Limb (tissue), 2 donors: Measurements from ENCODE around the gene KCNK17.

Source experiments
- DNase-seq, 2 donors: peaks; one replicate each; pipeline ENCODE4 v3.0.0-alpha.2; 2016; ENCODE audit errors: extremely low spot score in 2 of 2

KCNK17 gene

DNA sequence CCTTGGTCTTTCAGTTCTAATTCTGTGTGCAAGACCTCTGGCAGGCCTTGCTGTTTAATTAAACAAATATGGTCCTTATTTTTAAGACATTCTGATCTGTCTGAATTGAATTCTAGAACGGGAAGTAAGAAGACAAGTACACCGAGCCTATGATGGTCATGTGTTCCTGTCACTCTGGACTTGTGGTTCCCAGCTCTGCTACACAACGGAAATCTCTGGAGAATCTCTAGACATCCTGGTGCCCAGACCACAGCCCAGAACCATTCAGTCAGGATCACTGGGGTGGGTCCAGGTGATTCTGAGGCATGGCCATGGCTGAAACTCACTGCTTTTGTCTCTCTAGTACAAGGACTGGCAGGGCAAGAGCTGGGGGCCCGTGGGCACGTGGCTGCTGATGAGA lies 24.2 kb upstream of the KCNK17 start:
- no peak for DNase-seq

- DNase-seq, result no peak
Observed at GRCh38 chr6:39335780-39336545, 21.7 kb upstream of the KCNK17 start.

DNA sequence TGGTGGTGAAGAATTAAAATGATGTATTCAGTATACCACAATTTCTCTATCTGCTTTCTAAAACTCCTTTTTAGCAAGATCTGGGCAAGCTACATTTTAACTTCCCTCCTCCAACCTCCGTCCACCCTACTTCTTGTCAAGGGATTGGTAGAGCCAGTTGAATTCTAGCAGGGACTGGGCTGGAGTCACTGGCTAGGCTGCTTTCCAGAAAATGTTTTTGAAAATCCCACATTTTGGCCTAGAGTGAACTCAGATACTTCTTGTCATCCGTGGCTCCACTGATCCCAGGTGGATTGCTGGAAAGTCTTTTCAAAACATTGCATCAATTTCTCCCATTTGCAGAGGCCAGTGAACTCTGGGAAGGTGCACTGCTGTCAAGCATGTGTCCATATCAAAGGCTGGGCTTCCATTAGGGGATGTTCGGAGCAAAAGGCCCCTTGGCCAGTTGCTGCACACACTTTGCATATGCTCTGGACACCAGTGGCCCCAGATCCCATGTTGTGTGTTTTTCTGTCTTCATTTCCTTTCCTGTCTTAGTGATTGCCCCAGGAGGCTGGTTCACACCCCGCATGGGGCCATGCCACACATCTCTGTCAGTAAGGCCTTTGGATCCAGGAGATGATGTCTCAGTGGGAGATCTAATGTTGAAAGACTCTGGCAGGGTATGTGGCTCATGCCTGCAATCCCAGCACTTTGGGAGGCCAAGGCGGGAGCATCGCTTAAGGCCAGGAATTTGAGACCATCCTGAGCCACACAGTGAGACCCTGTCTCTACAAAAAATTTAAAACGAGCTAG lies 19.6 kb upstream of the KCNK17 start:
- DNase-seq, result no peak

DNA sequence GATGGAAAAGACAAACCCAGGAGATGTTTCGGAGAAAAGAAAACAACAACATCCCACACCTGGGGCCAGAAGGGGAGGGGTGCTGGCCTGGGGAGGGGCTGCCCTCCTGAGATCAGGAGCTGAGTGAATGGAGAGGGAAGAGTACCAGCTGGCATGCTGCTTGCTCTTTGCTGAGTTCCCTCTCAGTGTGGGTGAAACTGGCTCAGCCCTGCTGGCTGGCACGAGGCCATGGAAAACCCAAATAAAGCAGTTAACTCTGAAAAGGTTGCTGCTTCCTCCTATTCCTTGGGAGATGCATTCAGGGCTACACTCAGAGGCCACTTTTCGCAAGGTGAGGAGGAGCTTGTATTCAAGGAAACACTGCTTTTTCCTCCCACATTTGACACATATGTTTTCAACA lies 16.3 kb upstream of the KCNK17 start:
- DNase-seq, result no peak

DNA sequence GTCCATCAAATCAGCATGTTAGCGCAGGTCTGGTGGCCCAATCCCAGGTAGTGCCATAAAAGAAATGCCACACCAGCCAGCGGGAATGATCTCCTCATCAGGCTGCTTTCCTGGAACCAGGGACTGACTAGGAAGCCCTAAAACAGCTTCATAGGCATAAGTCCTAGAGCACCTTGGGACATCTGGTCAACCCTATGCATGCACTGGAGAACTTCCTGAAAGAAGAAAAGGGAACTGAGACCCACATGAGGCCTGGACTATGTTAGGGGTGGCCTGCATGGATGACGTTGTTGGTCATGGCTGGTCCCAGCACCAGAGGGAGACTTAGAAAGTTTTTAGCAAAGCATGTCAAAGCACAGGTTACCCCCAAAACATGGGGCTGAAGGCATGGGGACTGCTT lies 15.8 kb upstream of the KCNK17 start:
- DNase-seq, result no peak

GRCh38 chr6:39328066-39328465 lies 13.8 kb upstream of the KCNK17 start:
- DNase-seq, result no peak

- DNase-seq, result no peak
Observed at GRCh38 chr6:39327507-39327906, 13.3 kb upstream of the KCNK17 start.

DNA sequence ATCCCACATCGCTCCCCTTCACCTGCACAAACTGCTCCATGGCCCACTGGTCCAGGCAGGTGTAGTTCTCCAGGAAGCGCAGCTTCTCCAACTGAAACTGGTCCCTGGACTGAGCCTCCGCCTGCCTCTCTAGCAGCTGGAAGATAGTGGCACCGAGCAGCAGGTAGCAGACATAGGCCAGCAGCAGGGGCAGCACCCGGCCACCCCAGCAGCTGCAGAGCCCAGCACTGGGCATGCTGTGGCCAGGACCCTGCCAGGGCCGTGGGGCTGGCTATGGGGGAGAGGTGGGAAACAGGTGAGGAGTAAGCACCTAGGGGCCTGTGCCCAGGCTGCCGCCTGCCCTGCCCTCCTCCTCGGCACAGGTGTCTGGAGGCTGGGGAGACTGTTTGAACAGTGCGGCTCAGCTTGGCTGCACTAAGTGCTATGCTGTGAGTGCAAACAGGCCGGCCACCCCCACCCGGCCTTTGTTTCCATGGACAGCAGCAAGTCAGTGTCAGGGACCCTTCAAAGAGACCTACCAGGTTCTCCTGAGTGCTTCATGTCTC lies 8.2 kb upstream of the KCNK17 start, which contains the start of gene KCNK16:
KCNK16 (minus strand) TSS at position 397 of the 545 bp plus-strand sequence; CDS start at position 235, 162 bp downstream.
- DNase-seq, result no peak

DNA sequence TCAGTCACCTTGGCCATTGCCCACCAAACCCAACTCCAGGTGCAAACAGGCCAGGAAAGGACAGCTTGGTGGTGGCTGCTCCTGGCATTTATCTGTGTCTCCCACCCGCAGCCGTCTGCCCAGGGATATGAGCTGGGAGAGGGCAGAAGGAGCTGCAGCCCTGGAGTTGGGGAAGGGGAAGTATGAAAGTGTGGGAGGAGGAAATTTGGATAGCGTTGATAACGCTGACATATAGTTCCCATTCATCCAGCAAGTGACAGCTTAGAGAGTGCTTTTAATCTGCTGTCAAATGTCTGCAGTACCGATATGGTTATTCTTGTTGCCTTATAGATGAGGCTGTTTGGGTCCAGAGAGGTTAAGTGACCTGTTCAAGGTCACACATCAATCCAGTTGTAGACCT lies 7.5 kb upstream of the KCNK17 start:
- DNase-seq, result no peak

- DNase-seq, result no peak
Observed at GRCh38 chr6:39320363-39320984, 6.3 kb upstream of the KCNK17 start.

DNA sequence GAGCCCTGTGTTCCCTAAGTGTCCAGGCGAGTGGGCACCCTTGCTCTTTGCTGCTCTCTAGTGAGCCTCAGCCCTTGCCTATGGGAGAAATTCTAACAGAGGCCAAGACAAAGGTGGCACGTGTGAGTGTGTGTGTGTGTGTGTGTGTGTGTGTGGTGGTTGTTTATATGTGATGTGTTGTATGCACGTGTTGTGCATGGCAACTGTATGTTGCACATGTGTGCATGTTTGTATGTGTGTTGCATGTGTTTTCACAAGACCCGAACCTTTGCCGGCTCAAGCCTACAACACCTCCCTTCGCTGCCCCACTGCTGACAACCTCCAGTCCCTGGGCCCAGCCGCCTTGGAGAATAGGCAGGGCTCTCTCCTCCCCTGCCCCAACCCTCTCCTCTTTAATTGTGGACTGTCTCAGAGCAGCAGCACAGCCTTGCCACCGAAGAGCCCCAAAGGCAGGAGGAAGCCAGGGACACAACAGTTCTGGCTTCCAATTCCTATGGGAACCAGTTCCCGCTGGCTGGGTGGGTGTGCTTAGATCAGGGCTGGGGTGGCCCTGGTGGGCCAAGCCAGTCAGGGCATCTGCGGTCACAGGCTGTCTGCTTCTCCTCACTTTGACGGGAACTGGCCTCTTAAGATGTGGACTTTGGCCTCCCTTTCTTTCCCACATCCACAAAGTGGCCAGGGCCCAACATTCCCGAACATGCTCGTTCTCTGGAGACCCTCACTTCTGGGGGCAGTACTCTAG lies 5.6 kb upstream of the KCNK17 start:
- DNase-seq, result no peak

DNA sequence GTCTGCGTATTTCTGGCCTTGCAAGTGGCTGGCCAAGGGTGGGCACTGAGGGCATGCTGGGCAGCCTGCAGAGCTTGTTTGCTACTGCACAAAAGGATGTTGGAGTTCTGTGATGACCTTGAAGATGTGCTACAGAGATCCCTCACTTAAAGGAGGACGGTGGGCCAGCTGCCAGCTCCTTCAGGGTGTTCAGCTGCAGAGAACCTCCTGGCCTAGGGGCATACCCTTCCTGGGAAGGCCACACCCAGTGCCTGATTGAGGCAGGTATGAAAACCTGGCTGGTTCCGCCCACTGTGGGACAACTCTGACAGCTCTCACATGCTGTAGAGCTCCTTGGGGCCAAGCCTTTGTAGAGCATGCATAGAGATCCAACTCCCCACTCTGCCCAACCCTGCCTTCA lies 3.0 kb upstream of the KCNK17 start:
- no peak for DNase-seq

DNA sequence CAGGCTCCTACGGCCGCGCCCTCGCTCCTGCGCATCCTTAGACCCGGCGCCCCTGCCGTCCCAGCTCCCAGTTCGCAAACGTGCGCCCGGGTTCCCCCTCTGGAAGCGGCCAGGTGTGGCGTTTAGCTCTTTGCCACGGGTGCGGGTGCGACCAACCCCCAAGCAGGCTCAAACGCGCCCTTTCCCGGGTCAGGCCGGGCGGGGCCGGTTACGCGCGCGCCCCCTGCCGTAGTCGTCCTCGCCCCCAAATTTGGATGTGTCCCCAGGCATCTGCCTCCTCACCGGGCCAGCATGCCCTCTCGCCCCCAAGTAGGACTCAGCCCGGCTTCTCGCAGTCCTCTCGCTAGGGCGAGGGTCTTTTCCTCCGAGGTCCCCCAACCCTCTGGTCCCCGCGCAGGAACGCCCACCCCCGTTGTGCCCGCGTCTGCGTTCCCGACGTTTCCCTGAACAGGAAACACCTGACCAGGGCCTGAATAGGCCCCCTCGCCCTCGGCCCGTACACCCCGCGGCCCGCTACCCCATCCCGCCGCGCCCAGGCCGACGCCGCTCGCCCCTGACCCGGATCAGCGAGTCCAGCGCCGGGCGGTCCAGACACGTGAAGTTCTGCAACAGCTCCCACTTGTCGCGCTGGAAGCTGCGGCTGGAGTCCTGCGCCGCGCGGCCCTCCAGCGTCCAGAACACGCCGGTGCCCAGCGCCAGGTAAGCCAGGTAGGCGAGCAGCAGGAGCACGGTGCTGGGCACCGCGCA lies 520 bp downstream of the KCNK17 start:
- no peak for DNase-seq

DNA sequence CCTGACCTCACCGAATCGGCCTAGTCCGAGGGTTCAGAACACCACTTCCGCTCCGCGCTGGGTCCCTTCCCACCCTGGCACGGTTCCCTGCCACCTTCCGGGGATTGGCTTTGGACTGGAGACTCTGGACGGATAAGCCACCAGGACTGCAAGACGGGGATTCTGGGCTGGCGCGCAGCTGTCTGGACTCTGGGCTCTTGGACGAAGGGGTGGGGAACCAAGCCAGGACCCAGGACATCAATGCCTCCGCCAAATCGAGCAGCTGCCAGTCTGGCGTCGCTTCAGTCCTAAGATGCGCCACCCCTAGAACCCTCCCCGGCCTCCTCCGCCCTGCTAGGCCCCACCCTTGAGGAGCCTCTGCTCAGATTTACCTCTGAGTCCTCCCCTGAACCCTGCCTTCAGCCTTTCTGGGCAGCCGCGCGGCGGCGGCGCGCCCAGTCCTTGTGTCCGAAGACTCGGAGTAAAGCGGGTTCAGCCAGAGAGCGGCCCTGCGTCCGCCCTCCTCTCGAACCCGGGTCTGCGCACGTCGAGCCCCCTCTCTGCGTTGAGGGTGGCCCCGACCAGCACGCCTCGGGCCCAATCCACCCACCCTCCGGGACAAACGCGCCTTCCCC lies 1.2 kb downstream of the KCNK17 start:
- no peak for DNase-seq

- DNase-seq, result no peak
Observed at GRCh38 chr6:39310542-39310941, 3.7 kb downstream of the KCNK17 start.

GRCh38 chr6:39309942-39310531 lies 4.2 kb downstream of the KCNK17 start:
- peak; percentile 14 to 77 for DNase-seq

DNA sequence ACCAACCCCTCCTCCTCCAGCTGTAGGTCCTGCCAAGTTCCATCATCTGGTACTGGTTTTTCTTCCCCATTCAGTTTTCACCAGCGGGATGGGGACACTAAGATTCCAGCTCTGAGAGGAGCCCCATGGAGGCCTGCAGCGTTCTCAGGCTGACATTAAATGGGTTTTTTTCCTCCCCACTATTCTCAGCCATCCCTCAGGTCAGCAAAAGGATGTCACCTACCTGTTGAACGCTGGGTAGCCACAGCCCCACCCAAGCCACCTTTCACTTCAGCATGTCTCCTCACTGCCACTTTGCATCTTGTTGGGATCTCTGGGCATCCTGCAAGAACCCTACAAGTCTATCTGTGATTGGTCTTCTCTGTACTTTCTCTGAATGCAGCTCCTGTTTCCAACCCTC lies 6.8 kb downstream of the KCNK17 start:
- no peak for DNase-seq

- DNase-seq, result no peak
Observed at GRCh38 chr6:39304951-39305350, 9.3 kb downstream of the KCNK17 start.

GRCh38 chr6:39303425-39304153 lies 10.6 kb downstream of the KCNK17 start:
- DNase-seq, result no peak
